Stimulated activated CD8-positive, alpha-beta memory T cell treated with anti-CD3 and anti-CD28 coated beads, Interleukin-4, amount 100 ng/mL, for 1 hour (primary cell): ENCODE results near the gene SH2B3.
"Not testable (repeated sequence)": the region's sequence is repeated elsewhere in the genome, so short reads cannot be mapped to it uniquely, and the experiment has no call there.

Source experiments
- DNase-seq, 2 donors: peaks; one replicate each; pipeline ENCODE4 v3.0.0-alpha.2; 2020; ENCODE audit warnings: low read depth in 2 of 2, low spot score in 1 of 2

The SH2B3 gene

GRCh38 chr12:111457071-111457470 lies 51.3 kb downstream of the SH2B3 start:
- DNase-seq, result no peak

GRCh38 chr12:111457577-111457976 lies 51.9 kb downstream of the SH2B3 start:
- no peak for DNase-seq

GRCh38 chr12:111458546-111459172 lies 52.9 kb downstream of the SH2B3 start:
- DNase-seq, result no peak

- DNase-seq, result not testable (repeated sequence)
Observed at GRCh38 chr12:111460111-111460510, 54.4 kb downstream of the SH2B3 start.

- DNase-seq, result no peak
Observed at GRCh38 chr12:111462210-111462769, 56.6 kb downstream of the SH2B3 start.

- no peak for DNase-seq
Observed at GRCh38 chr12:111467092-111467856, 61.6 kb downstream of the SH2B3 start.

- DNase-seq, result no peak
Observed at GRCh38 chr12:111467857-111468241, 62.1 kb downstream of the SH2B3 start.

GRCh38 chr12:111469401-111469800 lies 63.7 kb downstream of the SH2B3 start:
- DNase-seq, result no peak

- no peak for DNase-seq
Observed at GRCh38 chr12:111471236-111471635, 65.5 kb downstream of the SH2B3 start.

GRCh38 chr12:111482462-111482861 lies 76.7 kb downstream of the SH2B3 start:
- DNase-seq, result no peak

GRCh38 chr12:111488271-111488670 lies 82.5 kb downstream of the SH2B3 start:
- no peak for DNase-seq

GRCh38 chr12:111488798-111489197 lies 83.1 kb downstream of the SH2B3 start:
- DNase-seq, result no peak

- DNase-seq, result not testable (repeated sequence)
Observed at GRCh38 chr12:111492979-111493378, 87.3 kb downstream of the SH2B3 start.

GRCh38 chr12:111494676-111495075 lies 89.0 kb downstream of the SH2B3 start:
- DNase-seq, result no peak
